HG03280 (cell line): Measurements from ENCODE around the gene GPC6.

ENCODE experiments used
- ATAC-seq: cut with Tn5 transposase; IDR thresholded peaks from one replicate; pipeline ENCODE4 v1.9.1; 2021; ENCODE audit warnings: mild to moderate bottlenecking, moderate library complexity; ENCODE audit not compliant: unreplicated experiment

Gene GPC6

GRCh38 chr13:94308832-94309231, 1082.2 kb downstream of the GPC6 start:
- ATAC-seq: no peak

DNA sequence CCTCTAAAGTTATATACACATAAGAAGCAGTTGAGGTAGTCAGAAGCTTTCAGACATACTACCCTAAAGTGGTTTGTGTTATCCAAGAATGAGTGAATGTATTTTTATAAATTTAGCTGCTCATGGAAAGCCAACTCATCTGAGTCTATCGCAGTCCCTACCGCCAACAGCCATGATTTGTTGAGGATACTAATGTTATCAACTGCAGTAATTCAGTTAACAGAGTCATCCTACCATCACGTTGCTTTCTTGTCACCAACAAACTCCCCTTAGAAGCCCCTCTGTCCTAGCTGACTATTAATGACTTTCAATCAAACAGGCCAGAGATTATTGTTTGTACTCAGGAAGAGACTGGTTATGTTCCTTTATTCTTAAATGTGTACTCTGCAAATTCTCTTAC, 1083.0 kb downstream of the GPC6 start:
- ATAC-seq: no peak

GRCh38 chr13:94309997-94310855, 1083.6 kb downstream of the GPC6 start:
- ATAC-seq: no peak

- no peak for ATAC-seq
These were observed 1085.3 kb downstream of the GPC6 start for GRCh38 chr13:94311893-94312292.

GRCh38 chr13:94312511-94313216, 1086.1 kb downstream of the GPC6 start:
- ATAC-seq: peak; percentile 96

GRCh38 chr13:94313321-94313910, 1086.8 kb downstream of the GPC6 start:
- ATAC-seq: no peak

DNA sequence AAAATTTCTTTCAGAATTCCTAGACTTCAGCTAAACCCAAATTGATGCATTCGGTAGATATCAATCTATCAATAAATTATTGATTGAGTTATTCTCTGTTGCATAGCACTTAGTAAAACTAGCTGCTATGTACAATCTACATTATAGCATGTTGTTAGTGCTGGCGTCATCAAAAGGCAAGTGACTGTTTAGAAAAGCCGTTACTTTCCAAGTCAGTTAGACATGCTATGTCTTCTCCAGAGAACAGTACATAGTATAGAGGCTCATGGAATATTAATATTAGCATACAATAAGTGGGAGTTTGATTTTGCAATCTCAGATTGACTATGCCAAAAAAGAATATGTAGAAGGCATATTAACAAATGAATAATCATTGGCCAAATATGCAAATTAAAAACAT, 1087.3 kb downstream of the GPC6 start:
- ATAC-seq: no peak

DNA sequence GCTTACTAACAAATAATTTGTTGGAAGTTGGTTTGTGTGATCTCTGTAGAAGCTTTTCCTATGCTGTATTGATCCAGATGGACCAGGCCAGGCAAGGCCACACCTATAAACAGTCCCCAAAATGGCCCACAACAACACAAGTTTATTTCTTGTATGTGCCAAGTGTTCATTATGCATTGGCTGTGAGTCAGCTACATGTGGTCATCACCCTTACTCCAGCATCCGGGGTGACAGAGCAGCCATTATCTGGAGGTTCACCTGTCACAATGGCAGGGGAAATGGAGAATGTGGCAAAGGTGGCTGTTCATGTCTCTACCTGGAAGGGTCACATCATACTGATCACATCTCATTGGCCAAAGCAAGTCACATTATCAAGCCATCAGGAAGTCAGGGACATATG, 1088.6 kb downstream of the GPC6 start:
- ATAC-seq: no peak

- no peak for ATAC-seq
These were observed 1090.5 kb downstream of the GPC6 start for GRCh38 chr13:94317063-94317491.

DNA sequence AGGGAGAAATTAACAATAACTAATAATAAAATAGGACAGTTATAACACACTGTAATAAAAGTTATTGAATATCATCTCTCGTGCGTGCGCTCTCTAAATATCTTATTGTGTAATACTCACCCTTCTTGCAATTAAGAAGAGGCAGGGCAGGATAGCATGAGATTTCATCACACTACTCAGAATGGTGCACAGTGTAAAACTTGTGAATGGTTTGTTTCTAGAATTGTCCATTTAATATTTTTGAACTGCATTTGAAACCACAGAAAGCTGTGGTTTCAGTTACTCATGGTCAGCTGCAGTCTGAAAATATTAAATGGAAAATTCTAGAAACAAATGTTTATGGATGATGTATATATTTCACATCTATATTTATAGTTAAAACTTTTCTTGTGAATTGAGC, 1091.8 kb downstream of the GPC6 start:
- peak; percentile 63 for ATAC-seq

DNA sequence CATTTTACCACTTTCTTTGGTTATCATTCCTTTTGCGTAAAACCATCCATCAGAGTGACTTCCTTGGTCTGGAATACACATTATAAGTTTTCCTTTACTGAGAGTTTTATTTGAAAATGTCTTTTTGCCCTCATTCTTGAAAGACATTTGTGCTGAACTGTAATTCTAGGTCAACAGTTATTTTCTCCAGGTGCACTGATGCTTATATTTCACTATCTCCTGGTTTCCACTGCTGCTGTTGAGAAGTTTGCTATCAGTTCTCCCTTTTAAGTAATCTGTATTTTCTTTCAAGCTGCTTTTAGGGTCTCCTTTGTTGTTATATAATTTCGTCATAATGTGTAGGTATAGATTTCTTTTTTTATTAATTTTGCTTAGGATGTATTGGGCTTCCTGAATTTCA, 1092.9 kb downstream of the GPC6 start:
- ATAC-seq: no peak

DNA sequence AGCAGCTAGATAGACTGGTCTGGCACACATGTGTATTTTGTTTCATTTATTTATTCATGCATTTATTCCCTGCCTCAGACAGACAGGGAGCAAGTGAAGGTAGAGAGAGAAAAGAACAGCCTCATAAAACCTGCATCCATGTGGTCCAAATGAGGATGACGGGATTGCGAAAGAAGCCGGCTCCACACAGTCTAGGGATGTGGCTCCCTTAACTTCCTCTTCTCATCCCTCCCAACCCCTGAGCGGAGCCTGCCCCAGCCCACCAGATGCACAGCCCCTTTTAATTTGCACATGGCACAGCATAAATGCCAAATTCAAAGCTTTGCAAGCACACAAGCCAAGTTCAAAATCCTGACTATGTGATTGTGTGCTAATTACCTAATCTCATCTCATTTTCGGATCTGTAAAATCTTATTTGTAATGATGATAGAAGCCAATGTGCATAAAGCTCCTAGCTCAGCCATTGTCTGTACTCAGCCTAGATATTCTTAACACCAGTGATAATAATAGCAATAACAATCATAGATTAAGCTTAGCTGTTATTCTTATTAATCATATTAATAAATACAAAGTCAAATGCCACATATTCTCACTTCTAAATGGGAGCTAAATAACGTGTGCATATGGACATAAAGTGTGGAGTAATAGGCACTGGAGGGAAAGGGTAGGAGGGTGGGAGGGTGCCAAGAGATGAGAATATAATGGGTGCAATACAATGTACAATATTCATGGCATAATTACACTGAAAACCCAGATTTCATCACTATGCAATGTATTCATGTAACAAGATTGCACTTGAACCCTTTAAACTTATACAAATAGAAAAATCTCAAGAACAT, 1096.5 kb downstream of the GPC6 start:
- ATAC-seq: no peak

GRCh38 chr13:94323764-94324758, 1097.5 kb downstream of the GPC6 start:
- ATAC-seq: peak; percentile 58

DNA sequence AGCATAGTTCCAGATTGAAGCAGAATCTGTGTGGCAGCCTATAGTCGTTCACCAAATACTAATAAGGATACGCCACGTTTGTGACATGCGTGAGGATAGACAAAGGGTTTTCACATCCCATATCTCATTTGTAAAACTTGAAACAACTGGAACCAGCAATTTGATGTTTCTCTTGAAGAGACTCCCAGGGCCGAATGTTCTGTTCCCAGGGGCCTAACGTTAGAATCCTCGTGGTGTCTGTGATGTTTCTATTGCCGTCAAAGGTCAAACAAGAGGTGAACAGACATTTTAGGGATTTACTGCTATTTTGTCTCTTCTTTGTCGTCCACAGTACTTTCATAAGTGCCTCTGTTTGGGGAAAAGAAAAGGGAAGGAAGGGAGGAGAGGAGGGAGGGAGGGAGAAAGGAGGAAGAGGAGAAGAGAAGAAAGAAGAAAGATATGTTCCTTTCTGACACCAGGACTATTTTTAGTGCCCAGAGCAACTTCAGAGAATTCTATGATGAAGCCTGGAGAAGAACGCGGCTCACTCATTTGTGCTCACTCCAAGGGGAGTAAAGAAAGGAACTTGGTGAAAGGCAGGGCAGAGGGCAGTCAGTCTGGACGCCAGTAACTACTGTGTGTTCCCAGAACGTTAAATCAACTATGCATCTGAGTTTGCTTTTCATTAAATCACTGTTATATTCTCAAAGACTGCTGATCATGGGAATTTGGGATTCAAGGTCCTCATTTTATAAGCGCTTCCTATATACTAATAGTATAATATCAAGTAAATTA, 1098.3 kb downstream of the GPC6 start:
- no peak for ATAC-seq

DNA sequence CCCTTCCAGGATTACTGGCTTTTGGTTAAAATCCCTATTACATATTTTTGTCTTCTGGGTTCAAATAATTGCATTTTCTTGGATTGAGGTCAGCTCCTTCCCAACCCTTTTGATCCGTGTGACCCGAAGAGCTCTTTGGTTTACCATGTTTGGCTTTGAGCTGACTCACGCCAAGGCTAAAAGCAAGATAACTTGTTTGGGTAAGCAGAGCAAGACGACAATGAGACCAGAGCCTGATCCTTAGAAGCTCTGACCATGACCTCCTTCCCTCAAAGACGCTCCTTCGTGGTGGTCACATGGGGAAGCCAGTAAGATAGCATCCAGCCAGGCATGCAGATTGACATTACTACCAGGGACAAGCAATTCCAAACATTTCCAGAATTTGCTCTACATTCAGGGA, 1099.0 kb downstream of the GPC6 start:
- ATAC-seq: no peak

DNA sequence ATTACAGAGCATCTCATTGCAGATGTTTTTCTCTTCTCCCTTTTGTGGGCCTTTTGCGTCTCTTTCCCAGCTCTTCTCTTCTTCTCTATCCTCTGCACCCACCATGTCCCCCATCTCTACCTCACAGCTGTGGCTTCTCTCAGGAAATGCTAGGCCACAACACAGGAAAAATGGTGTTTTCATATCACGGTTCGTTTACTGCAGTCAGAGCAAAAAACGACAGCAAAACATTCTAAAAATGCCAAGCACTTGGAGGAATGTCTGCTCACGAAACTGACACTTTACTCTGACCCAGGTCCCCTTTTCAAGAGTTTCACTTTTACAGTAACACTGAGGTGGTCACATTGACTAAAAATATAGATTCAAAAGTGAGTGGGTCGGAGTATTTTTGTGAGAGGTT, 1100.7 kb downstream of the GPC6 start:
- ATAC-seq: peak; percentile 86

DNA sequence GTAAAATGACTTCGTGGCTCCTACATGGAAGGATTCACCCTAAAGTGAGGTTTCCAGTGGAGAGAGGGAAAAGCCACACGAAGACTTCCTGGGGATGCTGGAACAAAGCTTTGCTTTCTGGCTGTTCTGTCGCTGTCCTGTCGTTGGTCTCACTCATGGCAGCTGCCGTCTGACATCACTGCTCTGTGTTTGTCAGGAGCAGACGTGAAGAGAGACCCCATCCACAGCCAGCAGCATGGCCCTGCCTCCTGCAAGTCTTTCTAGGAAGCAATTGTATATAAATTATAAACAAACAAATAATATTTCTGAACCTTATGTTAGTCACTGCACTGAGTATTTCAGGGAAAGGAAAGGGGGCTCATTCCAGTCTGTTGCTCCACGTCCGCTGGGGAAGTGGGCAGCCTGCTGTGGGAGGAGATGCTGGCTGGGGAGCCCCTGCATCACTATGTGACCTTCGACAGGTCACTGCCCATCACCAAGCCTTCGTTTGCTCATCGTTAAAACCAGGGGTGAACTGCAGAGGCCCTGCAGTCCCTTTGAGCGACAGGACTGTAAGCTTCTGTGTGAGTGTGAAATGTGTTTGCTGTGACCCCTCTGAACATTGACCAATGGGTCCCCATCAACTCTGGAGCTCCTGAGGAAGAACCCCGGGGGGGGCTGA, 1101.9 kb downstream of the GPC6 start:
- no peak for ATAC-seq

DNA sequence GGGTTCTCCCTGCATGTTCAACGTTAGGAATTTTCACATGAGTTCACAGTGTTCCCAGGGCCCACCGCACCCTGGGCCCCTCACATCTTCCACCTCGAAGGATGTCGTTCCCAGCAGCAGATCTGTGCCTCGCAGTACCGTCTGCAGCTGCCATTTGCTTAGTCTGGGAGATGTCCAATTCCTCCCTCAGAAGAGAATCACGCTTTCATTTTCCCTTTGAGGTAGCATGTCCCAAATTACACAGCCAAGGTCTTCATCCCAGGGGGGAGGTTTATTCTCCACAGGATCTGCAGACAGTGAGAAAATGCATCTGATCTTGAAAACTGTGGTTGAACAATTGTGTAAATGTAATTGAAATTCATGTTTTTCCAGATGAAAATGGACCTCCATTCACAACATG, 1102.7 kb downstream of the GPC6 start:
- ATAC-seq: no peak
